GM12801 (cell line): Measurements from ENCODE around the gene PICK1.

Experiments
- CTCF ChIP-seq: IDR thresholded peaks from one replicate; pipeline ENCODE4 v1.5.1; 2011; ENCODE audit warnings: control low read depth; ENCODE audit not compliant: insufficient read length; ENCODE audit errors: extremely low read depth

PICK1 gene

DNA sequence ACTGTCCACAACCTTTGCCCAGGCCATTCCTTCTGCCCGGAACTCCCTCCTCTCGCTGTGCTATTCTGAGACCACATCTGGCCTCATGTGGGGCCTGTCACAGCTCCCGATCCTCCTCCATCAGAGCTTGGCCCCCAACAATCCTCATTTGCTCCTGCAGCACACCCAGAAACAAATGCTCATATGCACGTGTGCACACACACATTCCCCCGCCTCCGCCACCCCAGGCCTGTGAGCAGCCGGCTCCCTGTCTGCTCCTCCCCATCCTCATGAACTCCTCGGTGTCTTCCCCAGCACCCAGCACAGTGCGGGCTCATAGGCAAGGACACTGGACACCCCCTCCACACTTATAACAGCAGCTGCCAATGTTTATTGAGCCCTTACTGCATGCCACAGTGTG lies 29.7 kb upstream of the PICK1 start:
- no peak for TF ChIP-seq CTCF

GRCh38 chr22:38028344-38029130 lies 28.7 kb upstream of the PICK1 start:
- TF ChIP-seq CTCF, result no peak

GRCh38 chr22:38029370-38029769 lies 27.8 kb upstream of the PICK1 start:
- no peak for TF ChIP-seq CTCF

DNA sequence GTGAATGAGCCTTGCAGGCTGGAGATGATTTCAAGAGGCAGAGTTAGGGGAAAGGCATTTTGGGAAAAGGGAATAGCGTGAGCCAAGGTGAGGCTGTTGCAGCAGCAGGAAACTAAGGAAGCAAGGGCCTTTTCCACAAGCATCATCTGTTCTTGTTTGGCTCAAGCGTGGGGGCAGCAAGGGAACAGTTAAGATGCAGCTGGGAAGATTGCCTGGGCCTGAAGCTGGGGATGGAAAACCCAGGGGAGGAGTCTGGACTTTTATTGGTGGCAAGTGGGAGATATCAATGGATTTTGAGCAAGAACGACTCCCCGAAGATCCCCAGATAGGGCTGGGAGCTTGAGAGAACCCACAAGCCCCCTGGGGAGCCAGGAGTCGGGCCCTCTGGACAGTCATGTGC lies 27.3 kb upstream of the PICK1 start:
- TF ChIP-seq CTCF, result no peak

DNA sequence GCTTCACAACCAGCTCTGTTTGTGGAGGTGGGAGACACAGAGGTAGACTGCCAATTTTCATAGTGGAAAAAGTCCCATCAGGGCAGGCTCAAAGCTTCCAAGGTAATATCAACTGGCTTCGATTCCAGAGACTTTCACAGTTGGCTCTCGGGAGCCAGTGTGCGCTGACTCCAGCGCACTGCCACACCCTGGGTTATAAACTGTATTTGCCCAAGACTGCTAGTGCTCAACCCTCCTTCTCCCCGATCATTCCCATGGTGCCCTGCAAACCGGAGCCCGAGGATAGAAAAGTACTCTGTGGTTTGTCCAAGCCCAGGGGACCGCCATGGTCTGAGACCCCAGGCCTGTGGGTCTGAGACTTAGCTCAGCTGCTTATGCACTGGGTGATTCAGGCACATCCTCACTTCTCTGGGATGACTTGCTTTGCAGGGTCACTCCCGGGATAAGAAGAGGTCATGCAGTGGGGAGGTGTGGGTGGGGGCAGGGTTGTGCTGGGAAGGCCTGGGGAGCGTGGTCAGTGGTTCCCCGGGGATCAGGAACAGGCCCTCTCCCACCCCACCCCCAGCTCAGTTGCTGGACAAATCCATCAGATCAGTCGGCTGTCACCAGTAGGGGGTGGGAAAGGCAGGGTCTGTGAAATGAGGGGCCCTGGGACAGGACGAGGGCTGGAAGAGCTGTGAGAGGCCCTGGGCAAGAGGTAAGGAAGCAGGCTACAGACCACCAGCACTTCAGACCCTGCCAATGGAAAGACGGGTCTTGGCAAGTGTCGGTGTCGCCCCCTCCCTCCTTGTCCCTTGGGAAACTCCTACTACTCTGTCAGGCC lies 26.7 kb upstream of the PICK1 start:
- TF ChIP-seq CTCF, result no peak

DNA sequence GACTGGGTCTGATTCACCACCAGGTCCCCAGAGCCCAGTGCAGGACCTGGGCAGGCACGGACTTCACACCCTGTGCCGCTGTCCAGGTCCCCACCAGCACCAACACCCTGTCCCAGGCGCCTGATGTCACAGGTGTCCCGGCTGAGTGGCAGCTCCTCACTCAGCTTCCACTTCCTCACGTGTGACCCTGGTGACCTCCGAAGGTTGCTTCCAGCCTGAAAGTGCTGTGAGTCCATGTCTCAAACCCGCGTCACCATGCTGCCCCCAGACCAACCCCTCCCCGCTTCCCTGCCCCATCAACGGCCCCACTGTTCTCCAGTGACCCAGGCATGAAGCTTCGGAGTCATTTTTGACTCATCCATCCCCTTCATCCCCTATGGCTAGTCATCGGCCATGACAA lies 25.7 kb upstream of the PICK1 start:
- TF ChIP-seq CTCF, result no peak

GRCh38 chr22:38032681-38033521 lies 24.3 kb upstream of the PICK1 start:
- TF ChIP-seq CTCF, result no peak
